Measurements from ENCODE around the gene TMEM272.
A peak's percentile ranks its signal among the peaks of the same experiment; 100 is the strongest.

Gene TMEM272

GRCh38 chr13:51782026-51782710 is 62.8 kb downstream of the TMEM272 start:
- no peak for DNase-seq

DNA sequence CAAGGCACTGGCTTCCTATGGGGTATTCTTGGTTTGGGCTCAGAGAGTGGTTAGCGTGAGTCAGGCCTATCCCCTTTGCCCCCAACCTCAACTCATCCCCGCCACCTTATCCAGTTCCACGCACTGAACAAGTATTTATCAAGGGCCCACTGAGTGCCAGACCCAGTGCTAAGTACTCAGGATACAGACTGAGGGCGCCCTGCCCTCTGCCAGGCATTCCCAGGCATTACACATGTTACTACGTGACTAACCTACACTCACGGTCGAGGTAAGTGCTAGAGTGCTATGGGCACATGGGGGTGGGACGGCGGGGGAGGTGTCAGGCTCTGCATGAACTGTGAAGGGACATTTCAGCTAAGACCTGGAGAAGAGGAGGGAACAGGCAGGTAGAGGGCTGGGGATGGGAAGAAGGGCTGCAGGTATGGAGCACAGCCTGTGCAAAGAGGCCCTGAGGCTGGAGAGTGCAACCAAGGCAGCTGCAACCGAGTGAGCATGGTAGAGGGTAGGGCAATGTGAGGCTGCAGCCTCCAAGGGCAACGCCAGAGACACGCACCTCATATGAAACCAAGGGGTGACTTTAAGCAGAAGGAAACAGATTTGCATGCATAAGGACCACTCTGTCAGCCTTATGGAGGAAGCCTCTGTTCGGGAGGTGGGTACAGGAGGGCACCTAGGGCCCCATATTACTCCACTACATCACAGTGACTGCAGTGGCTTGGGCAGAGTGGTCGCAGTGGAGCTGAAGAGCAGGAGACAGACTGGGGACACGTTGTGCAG is 63.5 kb downstream of the TMEM272 start:
- DNase-seq, result no peak

DNA sequence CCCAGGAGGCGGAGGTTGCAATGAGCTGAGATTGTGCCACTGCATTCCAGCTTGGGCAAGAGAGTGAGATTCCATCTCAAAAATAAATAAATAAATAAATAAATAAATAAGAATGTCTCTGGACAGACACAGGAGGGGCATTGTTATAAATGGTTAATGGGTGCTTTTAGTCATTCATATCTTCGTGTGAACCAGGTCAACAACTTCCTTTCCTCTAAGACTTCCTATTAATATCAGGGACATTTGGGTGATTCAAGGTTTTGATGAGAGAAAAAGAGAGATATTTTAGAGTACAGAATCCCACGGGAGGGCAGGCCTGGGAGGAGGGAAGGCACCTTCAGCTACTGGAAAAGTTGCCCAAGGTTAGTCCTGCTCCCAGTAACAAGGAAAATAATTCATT is 64.9 kb downstream of the TMEM272 start:
- no peak for DNase-seq

- DNase-seq, result peak in 3 of 51 donors; percentile 9 to 24 (median 13)
Observed at GRCh38 chr13:51778392-51778791, 66.6 kb downstream of the TMEM272 start.

DNA sequence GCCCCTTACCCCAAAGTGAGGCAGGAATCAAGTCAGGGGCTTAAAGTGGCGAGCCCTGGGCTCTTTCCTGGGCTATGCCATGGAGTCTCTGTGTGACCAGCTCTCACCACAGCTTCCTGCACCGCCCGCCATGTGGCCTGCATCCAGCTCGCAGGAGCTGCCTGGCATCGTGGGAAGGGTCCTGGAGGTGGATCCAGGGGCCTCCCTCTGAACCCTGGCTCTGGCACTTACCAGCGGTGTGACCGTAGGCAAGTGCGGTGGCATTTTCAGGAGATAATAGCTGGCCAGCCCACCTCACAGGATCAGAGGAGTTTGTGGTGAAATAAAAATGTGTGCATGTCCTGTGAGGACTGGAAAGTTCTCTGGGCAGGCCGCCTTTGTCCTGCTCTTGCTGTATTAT is 67.1 kb downstream of the TMEM272 start:
- DNase-seq, result no peak

GRCh38 chr13:51776179-51776578 is 68.8 kb downstream of the TMEM272 start:
- DNase-seq, result no peak

DNA sequence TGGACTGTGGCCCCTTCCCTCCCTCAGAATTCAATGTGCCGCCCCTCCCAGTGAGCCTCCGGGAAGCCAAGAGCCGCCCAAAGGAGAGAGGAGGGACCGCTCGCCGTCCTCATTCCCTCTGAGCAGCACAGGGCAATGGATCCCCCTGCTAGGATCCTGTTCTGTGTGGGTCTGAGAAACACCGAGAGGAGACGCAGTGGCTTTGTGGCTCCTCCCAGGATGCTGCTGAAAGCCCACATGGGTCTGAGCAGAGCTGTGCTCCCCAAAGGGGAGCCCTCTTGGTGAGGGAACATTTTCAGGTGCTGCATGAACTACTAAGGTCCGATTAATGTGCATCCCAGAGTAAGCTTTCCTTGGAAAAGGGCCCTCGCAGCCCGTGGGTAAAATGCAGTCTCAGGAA is 71.5 kb downstream of the TMEM272 start:
- no peak for DNase-seq

- DNase-seq, result no peak
Observed at GRCh38 chr13:51772781-51773180, 72.2 kb downstream of the TMEM272 start.

DNA sequence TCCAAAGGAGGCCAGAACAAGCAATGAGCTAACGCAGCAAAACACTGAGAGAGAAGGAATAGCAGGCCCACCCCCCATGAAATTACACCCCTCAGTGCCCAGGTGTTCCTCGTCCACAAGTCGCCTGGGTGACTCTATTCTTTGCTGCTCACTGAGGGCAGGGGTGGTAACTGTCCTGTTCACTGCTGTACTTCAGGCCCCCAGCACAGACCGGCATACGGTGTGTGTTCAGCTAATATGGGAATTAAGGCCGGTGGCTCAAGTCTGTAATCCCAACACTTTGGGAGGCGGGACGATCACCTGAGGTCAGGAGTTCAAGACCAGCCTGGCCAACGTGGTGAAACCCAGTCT is 72.9 kb downstream of the TMEM272 start:
- no peak for DNase-seq

DNA sequence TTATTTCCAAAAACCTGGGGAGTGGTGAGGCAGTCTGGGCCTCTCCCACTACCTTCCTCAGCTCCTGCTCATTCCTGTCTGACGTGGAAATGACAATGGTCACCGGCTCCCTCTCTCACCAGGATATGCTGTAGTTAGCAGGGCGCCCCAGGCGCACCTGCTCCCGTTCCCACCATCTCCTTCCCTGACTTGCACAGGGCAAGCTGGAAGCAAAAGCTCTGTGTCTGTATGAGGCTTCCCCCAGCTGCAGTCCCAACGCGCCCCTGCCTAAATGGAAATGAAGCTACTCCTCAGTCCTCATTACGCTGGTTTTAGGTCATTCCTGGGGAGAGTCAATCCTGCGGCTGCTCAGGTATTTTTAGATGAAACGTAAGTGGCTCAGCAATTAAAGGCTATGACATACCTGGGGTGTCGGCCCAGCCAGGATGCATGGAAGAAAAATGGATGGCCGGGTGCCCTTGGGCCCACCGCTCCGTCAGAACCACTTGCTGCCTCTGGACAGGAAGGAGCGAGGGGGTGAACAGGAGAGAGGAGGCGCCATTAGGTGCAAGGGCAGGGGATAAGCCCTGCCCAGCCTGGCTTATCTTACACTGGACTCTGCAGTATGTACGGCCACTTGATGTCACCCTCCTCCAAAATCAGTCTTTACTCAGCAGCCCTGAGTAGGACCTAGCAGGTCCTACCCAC is 73.4 kb downstream of the TMEM272 start:
- no peak for DNase-seq

GRCh38 chr13:51770681-51771417 is 74.1 kb downstream of the TMEM272 start:
- no peak for DNase-seq

DNA sequence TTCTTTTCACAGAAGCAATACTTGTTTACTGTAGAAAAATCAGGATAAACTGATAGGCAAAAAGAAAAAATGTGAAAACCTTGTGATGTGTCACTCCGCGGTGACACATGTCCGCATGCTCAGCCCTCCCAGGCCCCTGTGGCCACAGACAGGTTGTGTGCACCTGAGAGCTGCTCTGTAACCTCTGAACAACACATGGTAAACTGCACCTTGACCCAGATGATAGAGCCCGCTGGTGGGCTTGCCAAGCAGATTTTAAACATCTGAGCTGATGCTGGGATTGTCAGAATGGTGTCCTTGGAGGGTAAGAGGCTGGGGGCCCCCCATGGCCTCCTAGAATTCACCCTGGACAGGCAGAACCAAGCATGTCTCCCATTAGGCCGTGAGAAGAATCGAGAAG is 74.8 kb downstream of the TMEM272 start:
- no peak for DNase-seq

- DNase-seq, result peak in 10 of 51 donors; percentile 5 to 71 (median 22)
Observed at GRCh38 chr13:51769455-51770127, 75.4 kb downstream of the TMEM272 start.

DNA sequence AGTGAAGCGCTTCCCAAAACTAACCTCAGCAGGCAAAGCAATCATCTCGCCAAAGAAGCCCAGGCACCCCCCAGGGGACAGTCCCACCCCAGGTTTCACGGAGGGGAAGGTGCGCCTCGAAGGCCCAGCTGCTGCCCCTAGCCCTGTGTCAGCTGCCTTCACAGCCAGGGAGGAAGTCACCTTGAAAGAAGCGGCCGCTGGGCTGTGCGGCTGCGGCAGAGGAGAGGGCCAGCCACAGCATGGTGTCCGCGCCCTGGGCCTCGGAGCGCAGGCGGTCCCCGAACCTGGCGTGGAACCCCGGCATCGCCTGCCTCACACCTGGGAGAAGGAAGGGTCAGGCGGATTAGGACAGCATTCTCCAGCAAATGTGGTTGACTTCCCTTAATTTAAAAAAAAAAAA is 76.0 kb downstream of the TMEM272 start:
- no peak for DNase-seq

DNA sequence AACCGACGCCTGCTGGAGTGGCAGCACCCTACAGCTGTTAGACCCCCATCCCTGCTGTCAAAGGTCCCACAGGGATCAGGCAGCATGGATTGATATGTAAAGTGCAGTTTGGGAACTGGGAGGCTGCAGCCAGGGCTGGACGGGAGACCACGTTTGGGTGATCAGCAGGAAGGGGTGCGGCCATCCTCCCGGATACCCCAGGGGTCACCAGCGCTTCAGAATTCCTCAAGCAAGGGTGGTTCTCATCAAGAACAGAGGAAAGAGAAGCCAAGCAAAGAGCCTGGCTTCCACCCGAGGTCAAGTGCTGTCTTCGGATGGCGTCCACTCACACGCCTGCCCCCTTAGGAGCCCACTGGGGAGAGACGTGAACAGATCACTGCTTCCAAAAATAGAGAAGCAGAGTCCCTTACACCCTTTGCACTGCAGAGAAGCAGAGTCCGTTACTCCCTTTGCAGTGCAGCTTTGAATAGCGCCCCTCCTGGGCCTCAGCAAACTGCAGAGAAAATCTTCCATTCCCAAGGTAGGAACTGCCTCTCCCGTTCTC is 76.5 kb downstream of the TMEM272 start:
- no peak for DNase-seq

DNA sequence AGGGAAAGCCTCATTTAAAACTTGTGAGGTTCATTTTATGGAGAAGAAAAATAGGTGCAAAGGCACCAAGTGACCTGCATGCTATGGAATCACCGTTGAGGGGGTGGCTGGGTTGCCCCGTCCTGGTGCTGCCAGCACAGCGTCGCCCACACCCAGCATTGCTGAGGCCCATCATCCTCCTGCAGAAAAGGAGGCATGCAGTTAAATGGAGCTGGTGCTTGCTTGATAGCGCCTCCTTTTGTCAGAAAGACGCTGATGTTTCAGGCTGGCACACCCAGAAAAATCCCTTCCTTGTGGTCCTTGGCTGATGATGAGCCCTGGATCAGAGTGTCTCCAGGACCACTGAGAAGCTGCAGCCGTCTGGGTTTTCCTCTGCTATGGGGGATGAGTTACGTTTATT is 77.9 kb downstream of the TMEM272 start:
- no peak for DNase-seq

DNA sequence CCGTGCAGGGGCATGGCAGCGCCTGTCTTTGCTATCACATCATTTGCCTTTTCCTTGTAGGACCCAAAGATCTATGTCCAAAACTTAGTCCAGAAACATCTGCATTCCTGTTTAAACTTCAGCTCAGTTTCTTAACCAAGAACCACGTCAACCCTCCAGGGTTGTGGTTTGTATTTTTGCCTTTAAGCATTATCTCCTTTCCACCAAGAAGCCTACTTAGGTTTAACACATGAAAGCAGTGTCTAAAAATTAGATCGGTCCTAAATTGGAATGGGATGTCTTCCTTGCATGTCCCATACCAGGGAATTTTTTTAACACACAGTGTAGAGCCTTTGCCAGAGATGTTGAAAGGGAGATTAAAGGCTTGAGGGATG is 79.8 kb downstream of the TMEM272 start:
- no peak for DNase-seq

- peak in 40 of 51 donors; percentile 8 to 83 (median 61) for DNase-seq
Observed at GRCh38 chr13:51764184-51765141, 80.5 kb downstream of the TMEM272 start.

DNA sequence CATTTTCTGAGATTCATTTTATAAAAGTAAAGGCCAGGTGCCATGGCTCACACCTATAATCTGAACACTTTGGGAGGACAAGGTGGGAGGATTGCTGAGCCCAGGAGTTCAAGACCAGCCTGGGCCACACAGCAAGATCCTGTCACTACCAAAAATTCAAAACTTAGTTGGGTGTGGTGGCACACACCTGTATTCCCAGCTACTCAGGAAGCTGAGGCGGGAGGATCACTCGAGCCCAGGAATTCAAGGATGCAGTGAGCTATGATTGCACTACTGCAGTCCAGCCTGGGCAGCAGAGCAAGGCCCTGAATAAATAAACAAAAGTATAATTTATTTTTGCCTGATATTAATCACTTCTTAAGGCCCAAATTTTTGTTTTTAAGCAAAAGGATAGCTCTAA is 81.5 kb downstream of the TMEM272 start:
- DNase-seq, result no peak

Measured in hypothalamus (tissue), 51 donors.